Mucosa of descending colon (tissue), 3 donors: ENCODE measurements around the gene SNX6. TPM values are rescaled to one million over a fixed set of nuclear protein-coding genes. Genes with fewer than 3 reads are reported as not detected.
A peak's percentile ranks its signal among the peaks of the same experiment; 100 is the strongest.

Source experiments
- ATAC-seq: fragments of 200-7000 bp; cut with Tn5 transposase; one replicate; pipeline ENCODE4 v1.9.1; 2020; ENCODE audit warnings: mild to moderate bottlenecking, moderate library complexity
- DNase-seq, 3 donors: peaks; one replicate each; pipeline ENCODE4 v3.0.0-alpha.2; 2020
- H3K36me3 ChIP-seq: fragments of 200-600 bp; one replicate; pipeline ENCODE4 v1.8.0; 2021; ENCODE audit warnings: low read depth, mild to moderate bottlenecking
- H3K4me1 ChIP-seq: fragments of 200-600 bp; one replicate; pipeline ENCODE4 v1.8.0; 2021; ENCODE audit warnings: low read depth, mild to moderate bottlenecking
- H3K4me3 ChIP-seq: fragments of 200-600 bp; one replicate; pipeline ENCODE4 v1.8.0; 2021; ENCODE audit warnings: mild to moderate bottlenecking
- H3K9me3 ChIP-seq: fragments of 200-600 bp; one replicate; pipeline ENCODE4 v1.8.0; 2021; ENCODE audit warnings: mild to moderate bottlenecking
- intact Hi-C, 2 donors: fragments of 100-400 bp; cut with DNase I in 1 of 2; cut with micrococcal nuclease in 1 of 2; formaldehyde crosslinking; loops; one replicate each; pipeline versions ENCODE4 v1.11.0 to v1.11.1; 2022; cut with DNase I, micrococcal nuclease
- total RNA-seq, 3 donors: library from RNA; stranded (reverse); fragmentation: NEBNext Ultra II Directional in 2 of 3; extraction: Animal tissue kit (Norgen Biotek cat#: 25700) in 2 of 3; gene quantifications; one replicate each; pipeline versions ENCODE4 v1.2.1 to v1.2.4, GENCODE V29; 2021 to 2023
- TF ChIP-seq, protein P1 (sequence below): fragments of 200-600 bp; IDR thresholded peaks from one replicate; pipeline ENCODE4 v1.8.0; 2022; ENCODE audit warnings: antibody characterized with exemption, mild to moderate bottlenecking
- donor health status: DM: no; HTN: no; CAD: no; lungs with moderate emphysema.
- donor health status: DM: no; HTN: no; CAD: no.
- donor health status: DM: no; HTN: yes; CAD: no.

SNX6 gene
- total RNA-seq, 3 donors from 2014 or later, result 70.9 to 79.9 (median 75.7) TPM

- intact Hi-C loops, result no loop called here
These were observed 2.5 kb upstream of the SNX6 start for GRCh38 chr14:34632411-34632978.

GRCh38 chr14:34629344-34629656, 648 bp downstream of the SNX6 start:
- Histone ChIP-seq H3K36me3 (no peaks in the 10 kb centered on the region), H3K4me1 (peaks cover 10% of the 10 kb centered on the region), H3K9me3 (no peaks in the 10 kb centered on the region), H3K4me3 (peak overlapping the region; percentile 91)
- intact Hi-C loops, result no loop called here
- no peak for DNase-seq
- TF ChIP-seq, protein P1, sequence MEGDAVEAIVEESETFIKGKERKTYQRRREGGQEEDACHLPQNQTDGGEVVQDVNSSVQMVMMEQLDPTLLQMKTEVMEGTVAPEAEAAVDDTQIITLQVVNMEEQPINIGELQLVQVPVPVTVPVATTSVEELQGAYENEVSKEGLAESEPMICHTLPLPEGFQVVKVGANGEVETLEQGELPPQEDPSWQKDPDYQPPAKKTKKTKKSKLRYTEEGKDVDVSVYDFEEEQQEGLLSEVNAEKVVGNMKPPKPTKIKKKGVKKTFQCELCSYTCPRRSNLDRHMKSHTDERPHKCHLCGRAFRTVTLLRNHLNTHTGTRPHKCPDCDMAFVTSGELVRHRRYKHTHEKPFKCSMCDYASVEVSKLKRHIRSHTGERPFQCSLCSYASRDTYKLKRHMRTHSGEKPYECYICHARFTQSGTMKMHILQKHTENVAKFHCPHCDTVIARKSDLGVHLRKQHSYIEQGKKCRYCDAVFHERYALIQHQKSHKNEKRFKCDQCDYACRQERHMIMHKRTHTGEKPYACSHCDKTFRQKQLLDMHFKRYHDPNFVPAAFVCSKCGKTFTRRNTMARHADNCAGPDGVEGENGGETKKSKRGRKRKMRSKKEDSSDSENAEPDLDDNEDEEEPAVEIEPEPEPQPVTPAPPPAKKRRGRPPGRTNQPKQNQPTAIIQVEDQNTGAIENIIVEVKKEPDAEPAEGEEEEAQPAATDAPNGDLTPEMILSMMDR, result no peak
- peak; percentile 5 for ATAC-seq

More at GRCh38 chr14:34632411-34632978, 2.5 kb upstream of the SNX6 start:
- peaks cover 2% of the 10 kb centered on the region for H3K4me1 ChIP-seq
- ATAC-seq (no peak), DNase-seq (no peak)
- TF ChIP-seq, protein P1, result no peak
- H3K9me3 ChIP-seq, result no peaks in the 10 kb centered on the region
- no peaks in the 10 kb centered on the region for H3K36me3 ChIP-seq
- no peak overlapping the region for H3K4me3 ChIP-seq

DNA sequence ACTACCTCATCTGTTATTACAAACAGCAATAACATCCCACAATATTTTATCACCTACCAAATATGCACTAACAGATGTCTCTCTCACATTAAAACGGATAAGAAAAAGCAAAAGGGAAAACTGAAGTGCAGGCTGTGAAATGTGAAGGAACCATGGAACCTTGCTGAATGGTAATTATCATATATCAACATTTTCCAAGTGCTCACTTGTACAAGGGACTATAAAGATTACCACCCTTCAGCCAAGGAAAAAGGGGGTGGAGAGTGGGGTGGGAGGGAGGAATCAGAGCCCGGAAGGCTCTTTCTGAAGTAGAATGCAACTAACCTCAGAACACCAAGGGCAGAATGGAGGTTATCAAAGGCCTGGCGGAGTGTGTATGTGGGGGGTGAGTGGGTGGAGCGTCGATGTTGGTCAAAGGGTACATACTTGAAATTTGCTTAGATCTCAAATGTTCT, 1.2 kb downstream of the SNX6 start:
- Histone ChIP-seq H3K4me3 (no peak overlapping the region), H3K4me1 (peaks cover 10% of the 10 kb centered on the region), H3K9me3 (no peaks in the 10 kb centered on the region), H3K36me3 (no peaks in the 10 kb centered on the region)
- TF ChIP-seq, protein P1, result no peak
- intact Hi-C loops, result no loop called here
- ATAC-seq, result peak; percentile 71
- peak; percentile 58 to 76 (median 58) for DNase-seq

DNA sequence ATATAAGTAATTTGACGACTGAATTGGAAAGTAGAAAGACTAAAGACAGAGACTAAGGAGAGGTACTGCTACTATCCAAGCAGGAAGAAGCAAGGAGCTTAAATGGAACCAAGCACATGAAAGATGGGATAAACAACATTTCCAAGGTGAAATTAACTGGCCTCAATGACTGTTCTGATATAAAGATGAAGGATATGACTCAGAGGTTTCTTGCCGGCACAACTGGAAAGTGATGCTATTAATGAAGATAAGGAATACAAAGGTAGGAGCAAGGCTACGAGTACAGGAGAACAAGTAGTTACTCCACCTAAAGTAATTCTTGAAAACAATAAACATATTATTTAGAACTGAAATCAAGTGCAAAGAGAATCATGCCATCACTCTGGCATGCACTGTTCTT, 6.4 kb downstream of the SNX6 start:
- H3K4me1 ChIP-seq, result peaks cover 23% of the 10 kb centered on the region
- intact Hi-C loops, result no loop called here
- no peak overlapping the region for H3K4me3 ChIP-seq
- DNase-seq, result no peak
- no peak for ATAC-seq
- H3K9me3 ChIP-seq, result no peaks in the 10 kb centered on the region
- TF ChIP-seq, protein P1, result no peak
- no peaks in the 10 kb centered on the region for H3K36me3 ChIP-seq

GRCh38 chr14:34620839-34621238, 9.1 kb downstream of the SNX6 start:
- Histone ChIP-seq H3K36me3 (no peaks in the 10 kb centered on the region), H3K4me1 (peaks cover 13% of the 10 kb centered on the region), H3K9me3 (no peaks in the 10 kb centered on the region), H3K4me3 (no peak overlapping the region)
- no peak for DNase-seq
- TF ChIP-seq, protein P1, result no peak
- intact Hi-C loops, result no loop called here
- ATAC-seq, result no peak

- TF ChIP-seq, protein P1, result no peak
- Histone ChIP-seq H3K9me3 (no peaks in the 10 kb centered on the region), H3K36me3 (no peaks in the 10 kb centered on the region), H3K4me3 (no peak overlapping the region), H3K4me1 (peaks cover 13% of the 10 kb centered on the region)
- ATAC-seq (peak; percentile 28), DNase-seq (no peak)
- intact Hi-C loops, result no loop called here
These were observed 9.8 kb downstream of the SNX6 start for GRCh38 chr14:34620115-34620514.
